ENCODE results near the gene SMIM33. TPM values are rescaled to one million over a fixed set of nuclear protein-coding genes. Genes with fewer than 3 reads are reported as not detected.
"Not testable (repeated sequence)": the region's sequence is repeated elsewhere in the genome, so short reads cannot be mapped to it uniquely, and the experiment has no call there.

SMIM33 gene
- total and polyA plus RNA-seq, 10 of the 15 experiments (the other 5 are each of a cell fraction or from before 2014, with no cell fraction given): 0.03 to 0.25 (median 0.07) TPM; not detected in 4

DNA sequence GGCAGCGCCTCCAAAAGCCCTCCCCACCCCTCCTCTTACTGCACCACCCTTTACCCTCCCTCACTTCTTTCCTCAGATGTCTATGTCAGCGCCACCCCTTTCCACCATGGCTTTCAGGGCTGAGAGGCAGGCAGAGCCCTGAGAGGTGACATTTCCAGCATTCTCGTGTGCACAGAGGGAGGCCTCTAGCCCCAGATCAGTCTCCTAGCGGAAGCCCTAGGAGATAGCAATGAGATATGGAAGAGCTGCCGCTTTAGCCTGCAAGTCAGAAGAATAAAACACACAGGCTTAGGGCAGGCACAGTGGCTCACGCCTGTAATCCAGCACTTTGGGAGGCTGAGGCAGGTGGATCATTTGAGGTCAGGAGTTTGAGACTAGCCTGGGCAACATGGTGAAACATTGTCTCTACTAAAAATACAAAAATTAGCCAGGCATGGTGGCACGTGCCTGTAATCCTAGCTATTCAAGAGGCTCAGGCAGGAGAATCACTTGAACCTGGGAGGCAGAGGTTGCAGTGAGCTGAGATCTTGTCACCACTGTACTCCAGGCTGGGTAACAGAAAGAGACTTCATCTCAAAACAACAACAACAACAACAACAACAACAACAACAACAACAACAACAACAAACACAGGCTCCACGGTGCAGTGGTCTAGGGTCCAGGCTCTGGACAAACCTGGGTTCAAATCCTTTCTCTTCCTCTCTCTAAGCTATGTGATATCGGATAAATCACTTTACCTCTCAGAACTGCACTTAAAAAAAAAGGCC lies 8.0 kb downstream of the SMIM33 start:
- peak in 1 of 2 experiments; percentile 54; a peak in 1 of 4 replicates for TF ChIP-seq BHLHE40 (IDR thresholded peaks at IDR 0.05; ENCODE audit: borderline replicate concordance in 1 of 2, low read depth in 2 of 2, low read length in 1 of 2)
- H3K4me2 ChIP-seq (ENCODE audit: control insufficient read depth, insufficient read depth); intact Hi-C loops (cut with micrococcal nuclease; ENCODE audit: unreplicated experiment); H2AFZ ChIP-seq (ENCODE audit: control insufficient read depth, low read depth, low read length); H3K79me2 ChIP-seq (ENCODE audit: control insufficient read depth, insufficient read depth, low read length); FAIRE-seq; in situ Hi-C loops (cut with MboI); H4K20me1 ChIP-seq (ENCODE audit: control insufficient read depth, insufficient read depth); BruUV-seq (replicated peaks); H3K27me3 ChIP-seq (replicated peaks in 1 of 2; ENCODE audit: control insufficient read depth in 2 of 2, insufficient read depth in 2 of 2, low read length in 1 of 2); DNase-seq (ENCODE audit: low read depth, low spot score); ATAC-seq; H3K9ac ChIP-seq (ENCODE audit: control insufficient read depth, insufficient read depth, low read length); H3K36me3 ChIP-seq (ENCODE audit: control insufficient read depth in 2 of 2, insufficient read depth in 2 of 2, low read length in 1 of 2); H3K27ac ChIP-seq (ENCODE audit: control insufficient read depth, insufficient read depth); H3K9me3 ChIP-seq (replicated peaks; ENCODE audit: control insufficient read depth, insufficient read depth, low read length); H3K4me3 ChIP-seq: not testable (repeated sequence)
- CTCF ChIA-PET: interaction anchor here (0.7 to 0.8 kb wide), 3 partner anchors 15 to 23 kb away, joined by 3 read pairs; no protein-coding TSS in a partner anchor
- SMC1A ChIA-PET (ENCODE audit: uncharacterized antibody, unreplicated experiment): interaction anchor here (0.6 to 2.2 kb wide), 8 partner anchors 17 to 86 kb away, joined by 3 to 9 read pairs (median 3); no protein-coding TSS in a partner anchor
- RAD21 ChIA-PET (ENCODE audit: unreplicated experiment): interaction anchor here (0.6 to 2.0 kb wide), 3 partner anchors 18 to 57 kb away, joined by 3 to 6 read pairs (median 4); no protein-coding TSS in a partner anchor
- 66% methylated on average over 9 of the region's 9 CpGs for WGBS (ENCODE audit: insufficient coverage, insufficient replicate concordance, low lambda C conversion rate, missing lambda C conversion rate)
- peaks cover 34% of the 10 kb centered on the region for H3K4me1 ChIP-seq (ENCODE audit: control insufficient read depth, insufficient read depth, low read length)
- POLR2A ChIA-PET: interaction anchor here (0.6 to 1.7 kb wide), 8 partner anchors 9 to 228 kb away, joined by 3 to 8 read pairs (median 3); no protein-coding TSS in a partner anchor

DNA sequence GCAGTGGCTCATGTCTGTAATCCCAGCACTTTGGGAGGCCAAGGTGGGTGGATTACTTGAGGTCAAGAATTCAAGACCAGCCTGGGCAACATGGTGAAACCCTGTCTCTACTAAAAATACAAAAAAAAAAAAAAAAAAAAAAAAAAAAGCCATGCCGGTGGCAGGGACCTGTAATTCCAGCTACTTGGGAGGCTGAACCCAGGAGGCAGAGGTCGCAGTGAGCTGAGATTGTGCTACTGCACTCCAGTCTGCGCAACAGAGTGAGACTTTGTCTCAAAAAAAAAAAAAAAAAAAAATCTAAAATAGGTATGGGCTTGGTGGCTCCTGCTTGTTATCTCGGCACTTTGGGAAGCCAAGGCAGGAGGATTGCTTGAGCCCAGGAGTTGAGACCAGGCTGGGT lies 8.9 kb downstream of the SMIM33 start:
- WGBS (ENCODE audit: insufficient coverage, insufficient replicate concordance, low lambda C conversion rate, missing lambda C conversion rate): 91% methylated on average over 4 of the region's 4 CpGs
- H2AFZ ChIP-seq (ENCODE audit: control insufficient read depth, low read depth, low read length); FAIRE-seq; ATAC-seq; BruUV-seq (replicated peaks); H3K4me2 ChIP-seq (ENCODE audit: control insufficient read depth, insufficient read depth); intact Hi-C loops (cut with micrococcal nuclease; ENCODE audit: unreplicated experiment); H3K9me3 ChIP-seq (replicated peaks; ENCODE audit: control insufficient read depth, insufficient read depth, low read length); in situ Hi-C loops (cut with MboI); H4K20me1 ChIP-seq (ENCODE audit: control insufficient read depth, insufficient read depth); H3K27ac ChIP-seq (ENCODE audit: control insufficient read depth, insufficient read depth); H3K27me3 ChIP-seq (replicated peaks in 1 of 2; ENCODE audit: control insufficient read depth in 2 of 2, insufficient read depth in 2 of 2, low read length in 1 of 2); H3K4me3 ChIP-seq; H3K36me3 ChIP-seq (ENCODE audit: control insufficient read depth in 2 of 2, insufficient read depth in 2 of 2, low read length in 1 of 2); H3K79me2 ChIP-seq (ENCODE audit: control insufficient read depth, insufficient read depth, low read length); H3K9ac ChIP-seq (ENCODE audit: control insufficient read depth, insufficient read depth, low read length); DNase-seq (ENCODE audit: low read depth, low spot score): not testable (repeated sequence)
- ChIA-PET SMC1A (ENCODE audit: uncharacterized antibody, unreplicated experiment) (interaction anchor here (0.9 to 2.2 kb wide), 3 partner anchors 12 to 57 kb away, joined by 3 to 9 read pairs (median 3); no protein-coding TSS in a partner anchor), POLR2A (interaction anchor here (0.6 to 1.7 kb wide), 9 partner anchors 9 to 687 kb away, joined by 3 to 6 read pairs (median 3); no protein-coding TSS in a partner anchor), RAD21 (ENCODE audit: unreplicated experiment) (interaction anchor here (2.0 kb wide), 1 partner anchor 21 kb away, joined by 6 read pairs; no protein-coding TSS in a partner anchor), CTCF (interaction anchor here (0.7 to 4.5 kb wide), 4 partner anchors 15 to 33 kb away, joined by 3 to 32 read pairs (median 3); no protein-coding TSS in a partner anchor)
- peaks cover 33% of the 10 kb centered on the region for H3K4me1 ChIP-seq (ENCODE audit: control insufficient read depth, insufficient read depth, low read length)

All from GM12878 (cell line).